Measurements from ENCODE around the gene TSR2. TPM values are rescaled to one million over a fixed set of nuclear protein-coding genes. Genes with fewer than 3 reads are reported as not detected.

The TSR2 gene
- total RNA-seq, 4 donors from 2014 or later = 14.3 to 35.6 (median 18.5) TPM

DNA sequence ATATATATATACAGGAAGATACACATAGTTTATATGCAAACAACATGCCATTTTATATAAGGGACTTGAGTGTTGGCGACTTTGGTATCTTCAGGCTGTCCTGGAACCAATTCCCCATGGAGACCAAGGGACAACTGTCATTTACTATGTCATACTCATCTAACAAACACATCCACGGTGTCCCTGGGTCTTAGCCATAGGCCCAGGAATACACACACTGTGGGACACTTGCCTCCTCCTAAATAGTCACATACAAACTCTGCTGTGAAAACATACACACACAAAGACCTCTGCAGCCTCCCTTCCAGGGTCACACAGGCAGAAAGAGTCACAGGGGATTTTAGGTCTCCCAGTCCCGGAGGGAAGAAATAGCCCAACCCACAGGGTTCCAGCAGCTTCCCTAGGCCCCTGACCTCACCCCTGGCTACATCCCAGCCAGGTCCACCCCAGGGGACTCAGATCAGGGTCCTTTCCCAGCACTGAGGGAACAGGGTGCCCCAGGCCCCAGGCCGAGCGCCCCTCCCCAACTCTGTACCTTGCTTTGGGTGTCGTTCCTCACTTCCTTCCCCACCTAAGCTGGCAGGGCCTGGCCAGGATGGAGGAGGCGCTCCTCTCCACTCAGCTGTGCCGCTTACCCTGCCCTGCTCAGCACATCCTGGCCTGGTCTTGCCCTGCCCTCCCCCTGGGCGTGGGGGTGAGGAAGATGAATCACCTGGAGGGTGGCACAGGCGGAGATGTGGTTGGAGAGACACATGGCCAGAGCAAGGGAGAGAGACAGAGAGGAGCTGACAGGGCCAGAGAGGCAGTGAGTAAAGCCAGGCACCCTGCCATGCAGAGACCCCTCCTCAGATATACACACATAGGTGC, 34.0 kb downstream of the TSR2 start:
- TF ChIP-seq, protein P1, sequence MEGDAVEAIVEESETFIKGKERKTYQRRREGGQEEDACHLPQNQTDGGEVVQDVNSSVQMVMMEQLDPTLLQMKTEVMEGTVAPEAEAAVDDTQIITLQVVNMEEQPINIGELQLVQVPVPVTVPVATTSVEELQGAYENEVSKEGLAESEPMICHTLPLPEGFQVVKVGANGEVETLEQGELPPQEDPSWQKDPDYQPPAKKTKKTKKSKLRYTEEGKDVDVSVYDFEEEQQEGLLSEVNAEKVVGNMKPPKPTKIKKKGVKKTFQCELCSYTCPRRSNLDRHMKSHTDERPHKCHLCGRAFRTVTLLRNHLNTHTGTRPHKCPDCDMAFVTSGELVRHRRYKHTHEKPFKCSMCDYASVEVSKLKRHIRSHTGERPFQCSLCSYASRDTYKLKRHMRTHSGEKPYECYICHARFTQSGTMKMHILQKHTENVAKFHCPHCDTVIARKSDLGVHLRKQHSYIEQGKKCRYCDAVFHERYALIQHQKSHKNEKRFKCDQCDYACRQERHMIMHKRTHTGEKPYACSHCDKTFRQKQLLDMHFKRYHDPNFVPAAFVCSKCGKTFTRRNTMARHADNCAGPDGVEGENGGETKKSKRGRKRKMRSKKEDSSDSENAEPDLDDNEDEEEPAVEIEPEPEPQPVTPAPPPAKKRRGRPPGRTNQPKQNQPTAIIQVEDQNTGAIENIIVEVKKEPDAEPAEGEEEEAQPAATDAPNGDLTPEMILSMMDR (IDR thresholded peaks at IDR 0.05; ENCODE audit: low read depth) = no peak

DNA sequence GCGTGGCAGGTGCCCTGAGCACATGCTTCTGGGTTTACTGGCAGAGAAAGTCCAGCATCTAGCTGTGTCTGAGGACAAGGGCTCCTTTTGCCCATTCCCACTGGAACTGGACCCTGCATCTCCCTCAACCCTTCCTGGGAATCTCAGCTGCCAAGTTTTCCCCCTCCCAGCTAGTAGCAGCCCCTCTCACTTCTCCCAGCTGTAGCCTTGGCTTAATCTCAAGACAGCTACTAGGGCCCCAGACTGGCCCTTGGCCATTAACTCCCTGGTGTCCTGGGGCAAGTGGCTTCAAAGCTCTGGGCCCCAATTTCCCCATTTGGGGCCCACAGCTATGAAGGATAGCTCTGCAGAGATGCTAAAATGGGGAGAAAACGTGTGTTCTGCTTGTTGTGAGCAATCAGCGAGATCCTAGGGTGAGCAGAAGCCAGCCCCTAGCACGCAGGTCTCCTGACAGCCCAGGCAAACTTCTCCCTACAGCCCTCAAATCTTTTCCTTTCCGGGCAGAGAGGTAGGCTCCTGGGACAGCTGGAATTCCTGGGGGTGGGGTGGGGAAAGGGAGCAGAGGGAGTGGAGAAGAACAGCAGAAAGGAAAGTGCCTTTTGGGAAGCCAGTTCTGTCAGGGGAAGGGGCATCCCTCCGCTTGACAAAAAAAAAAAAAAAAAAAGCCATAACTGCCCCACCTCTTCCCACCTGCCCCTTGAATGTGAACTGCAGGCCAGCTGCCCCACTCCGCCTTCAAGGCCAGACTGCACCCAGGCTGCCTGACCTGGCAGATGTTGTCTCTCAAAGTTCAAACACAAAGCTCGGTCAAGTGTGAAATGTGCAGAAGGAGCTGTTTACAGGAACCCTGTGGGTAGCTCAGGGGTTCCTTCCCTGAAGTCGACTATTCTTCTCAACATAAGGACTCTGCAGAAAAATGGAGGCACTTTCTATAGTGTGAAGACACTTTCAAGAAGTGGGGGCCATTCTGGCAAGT, 39.2 kb downstream of the TSR2 start:
- TF ChIP-seq, protein P1 (IDR thresholded peaks at IDR 0.05; ENCODE audit: low read depth) = no peak

DNA sequence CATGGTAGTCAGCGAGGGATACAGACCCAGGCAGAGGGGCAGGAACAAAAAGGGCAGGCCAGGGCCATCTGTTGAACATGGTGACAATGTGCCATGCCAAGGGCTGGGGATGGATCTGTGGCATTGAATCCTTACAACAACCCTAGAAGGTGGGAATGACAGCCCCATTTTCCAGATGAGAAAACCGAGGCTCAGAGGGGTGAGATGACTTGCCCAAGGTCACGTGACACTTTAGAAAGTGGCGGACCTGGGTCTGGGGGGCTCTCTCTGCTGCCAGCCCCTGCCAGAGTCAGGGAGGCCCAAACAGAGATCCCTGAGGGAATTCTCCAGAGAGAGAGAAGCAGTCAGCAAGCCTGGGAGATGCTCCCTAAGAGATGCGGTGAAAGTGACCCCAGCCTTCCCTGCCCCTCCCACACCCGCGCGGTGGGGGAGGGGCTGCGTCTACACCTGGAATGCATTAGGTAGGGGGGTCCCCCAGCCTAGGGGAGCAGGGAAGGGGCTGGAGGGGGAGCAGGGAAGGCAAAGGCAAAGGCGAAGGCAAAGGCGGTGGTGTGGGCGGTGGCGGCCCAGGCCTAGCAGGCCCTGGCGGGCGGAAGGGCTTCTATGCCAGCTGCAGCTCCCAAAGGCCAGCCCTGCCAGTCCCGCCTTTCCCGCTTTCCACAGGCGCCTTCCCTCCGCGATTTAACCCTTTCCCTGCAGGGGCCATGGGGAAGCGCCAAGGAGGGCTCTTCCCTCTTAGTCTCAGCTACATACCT, 42.8 kb downstream of the TSR2 start:
- TF ChIP-seq, protein P1 (IDR thresholded peaks at IDR 0.05; ENCODE audit: low read depth) = no peak

DNA sequence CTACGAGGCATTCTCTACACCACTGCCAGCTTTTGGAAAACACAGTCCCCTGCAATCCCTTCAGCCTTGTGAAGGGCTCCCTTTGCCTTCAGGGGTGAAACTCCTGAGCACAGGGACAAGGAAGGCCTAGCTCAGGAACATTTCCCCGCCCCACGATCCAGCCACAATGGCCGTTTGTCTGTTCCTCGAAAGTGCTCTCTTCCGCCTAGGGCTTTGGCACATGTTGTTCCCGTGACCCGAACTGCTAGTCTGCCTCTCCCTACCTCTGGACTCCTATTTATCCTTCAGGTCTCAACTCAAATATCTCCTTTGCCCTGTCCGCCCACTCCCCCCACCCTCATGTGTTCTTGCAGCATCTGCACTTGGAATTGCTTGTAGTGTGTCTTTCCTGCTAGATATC, 43.7 kb downstream of the TSR2 start:
- TF ChIP-seq, protein P1 (IDR thresholded peaks at IDR 0.05; ENCODE audit: low read depth) = no peak

DNA sequence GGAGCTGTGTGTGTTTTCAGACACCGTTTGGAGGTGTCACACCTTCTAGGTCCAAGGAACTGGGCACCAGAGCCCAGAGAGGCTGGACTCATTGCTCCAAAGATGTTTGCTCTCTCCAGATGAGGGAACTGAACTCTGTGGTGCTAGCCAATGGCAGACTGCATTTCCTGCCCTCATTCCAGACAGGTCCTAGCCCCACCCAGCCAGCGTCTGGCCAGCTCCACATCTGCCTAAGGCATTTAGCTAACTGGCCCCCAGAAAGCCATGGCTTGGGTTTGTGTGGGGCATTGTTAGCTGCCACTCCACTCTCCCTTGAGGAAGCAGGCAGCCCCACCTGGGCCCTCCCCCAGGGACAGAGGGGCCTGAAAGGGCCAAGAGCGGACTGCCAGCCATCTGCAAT, 44.5 kb downstream of the TSR2 start:
- TF ChIP-seq, protein P1 (IDR thresholded peaks at IDR 0.05; ENCODE audit: low read depth) = no peak

DNA sequence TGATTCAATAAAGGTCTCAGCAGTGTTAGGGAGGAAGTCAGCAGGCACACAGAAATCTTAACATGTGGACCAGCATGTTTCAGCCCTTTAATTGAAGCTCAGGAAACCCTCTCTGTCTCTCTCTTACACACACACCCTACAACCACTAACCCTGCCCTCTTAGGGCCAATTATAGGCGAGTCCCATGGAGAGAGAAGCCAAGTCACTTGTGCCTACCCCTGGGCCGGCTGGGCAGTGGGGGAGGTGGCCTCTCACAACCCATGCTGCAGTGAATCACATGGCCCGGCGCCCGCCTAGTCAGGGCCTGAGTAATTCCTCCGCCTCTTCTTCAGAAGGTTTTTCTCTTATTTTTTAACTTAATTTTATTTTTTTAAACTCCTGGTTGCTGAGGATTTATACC, 52.1 kb downstream of the TSR2 start:
- TF ChIP-seq, protein P1 (IDR thresholded peaks at IDR 0.05; ENCODE audit: low read depth) = no peak

Data from subcutaneous adipose tissue (tissue), 4 donors.